SW 1271 (cell line): Measurements from ENCODE around the gene ZNF664.

Source experiments
- DNase-seq, 2 experiments: peaks; one replicate each; lab custom pipeline; 2025; lab: John Stamatoyannopoulos, UW

The ZNF664 gene

GRCh38 chr12:123972457-123973401 lies at the start of gene ZNF664, which contains the start of gene CCDC92:
TSS of gene ZNF664 (plus strand) at chr12:123973215. CDS start at chr12:124012145, 38,930 bp downstream.
TSS of gene CCDC92 (minus strand) at chr12:123972831. CDS start at chr12:123944305, 28,526 bp downstream.
- peak; percentile 72 to 88 for DNase-seq

GRCh38 chr12:123923927-123924326 lies 49.1 kb upstream of the ZNF664 start:
- DNase-seq = no peak

GRCh38 chr12:123924539-123924938 lies 48.5 kb upstream of the ZNF664 start:
- no peak for DNase-seq

DNA sequence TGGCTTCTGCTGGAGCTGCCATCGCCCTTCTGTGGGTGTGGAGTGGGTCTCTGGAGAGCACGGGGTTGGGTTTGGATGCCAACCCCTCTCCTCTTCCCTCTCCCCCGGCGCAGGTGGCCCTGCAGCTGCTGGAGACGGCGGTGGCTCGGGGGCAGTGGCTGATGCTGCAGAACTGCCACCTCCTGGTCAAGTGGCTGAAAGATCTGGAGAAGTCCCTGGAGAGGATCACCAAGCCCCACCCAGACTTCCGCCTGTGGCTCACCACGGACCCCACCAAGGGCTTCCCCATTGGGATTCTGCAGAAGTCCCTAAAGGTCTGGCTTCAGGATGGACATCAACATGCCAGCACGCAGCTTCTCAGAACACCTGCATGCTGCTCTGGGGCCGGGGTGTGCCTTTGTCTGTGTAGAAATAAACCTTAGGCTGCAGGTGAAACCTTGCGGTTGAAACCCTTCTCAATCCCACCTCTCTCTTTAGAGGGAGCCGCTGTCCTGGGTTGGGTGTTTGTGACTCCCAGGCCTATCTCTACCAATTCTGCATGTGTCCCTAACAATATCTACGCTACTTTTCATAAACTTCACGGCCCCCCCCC lies 44.6 kb upstream of the ZNF664 start:
- no peak for DNase-seq

DNA sequence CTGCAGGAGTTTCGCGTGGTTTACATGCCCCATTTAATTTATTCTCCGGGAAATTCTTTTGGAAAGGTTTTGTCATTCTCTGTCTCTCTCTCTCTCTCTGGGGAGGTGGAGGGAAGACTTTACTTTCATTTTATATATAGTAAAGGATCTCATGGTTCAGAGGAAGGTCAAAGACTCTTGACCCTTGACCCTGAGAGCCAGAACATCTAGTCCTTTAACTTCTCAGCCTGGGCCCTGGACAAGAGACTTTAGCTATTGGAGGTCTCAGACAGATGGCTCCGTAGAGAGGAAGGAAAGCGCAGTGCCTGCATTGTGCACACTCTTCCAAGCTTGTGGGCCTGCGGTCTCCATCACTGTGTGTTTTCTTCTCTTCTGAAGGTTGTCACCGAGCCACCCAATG lies 44.1 kb upstream of the ZNF664 start:
- no peak for DNase-seq

- DNase-seq = no peak
Measured at GRCh38 chr12:123929946-123930583, 43.0 kb upstream of the ZNF664 start.

GRCh38 chr12:123931686-123932321 lies 41.2 kb upstream of the ZNF664 start:
- no peak for DNase-seq

DNA sequence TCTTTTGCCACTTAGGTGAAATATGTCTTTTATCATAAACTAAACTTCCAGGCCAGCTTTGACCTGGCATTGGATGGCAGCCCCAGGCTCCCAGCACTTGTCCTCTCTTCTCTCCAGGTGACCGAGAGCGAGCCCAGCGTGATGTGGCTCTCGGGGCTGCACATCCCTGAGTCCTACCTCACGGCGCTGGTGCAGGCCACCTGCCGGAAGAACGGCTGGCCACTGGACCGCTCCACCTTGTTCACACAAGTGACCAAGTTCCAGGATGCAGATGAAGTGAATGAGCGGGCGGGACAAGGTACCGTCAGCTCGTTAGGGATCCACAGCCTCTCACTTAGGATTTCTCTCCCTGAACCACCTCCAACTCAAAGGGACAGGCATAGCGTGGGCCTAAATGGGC lies 39.8 kb upstream of the ZNF664 start:
- DNase-seq = no peak

DNA sequence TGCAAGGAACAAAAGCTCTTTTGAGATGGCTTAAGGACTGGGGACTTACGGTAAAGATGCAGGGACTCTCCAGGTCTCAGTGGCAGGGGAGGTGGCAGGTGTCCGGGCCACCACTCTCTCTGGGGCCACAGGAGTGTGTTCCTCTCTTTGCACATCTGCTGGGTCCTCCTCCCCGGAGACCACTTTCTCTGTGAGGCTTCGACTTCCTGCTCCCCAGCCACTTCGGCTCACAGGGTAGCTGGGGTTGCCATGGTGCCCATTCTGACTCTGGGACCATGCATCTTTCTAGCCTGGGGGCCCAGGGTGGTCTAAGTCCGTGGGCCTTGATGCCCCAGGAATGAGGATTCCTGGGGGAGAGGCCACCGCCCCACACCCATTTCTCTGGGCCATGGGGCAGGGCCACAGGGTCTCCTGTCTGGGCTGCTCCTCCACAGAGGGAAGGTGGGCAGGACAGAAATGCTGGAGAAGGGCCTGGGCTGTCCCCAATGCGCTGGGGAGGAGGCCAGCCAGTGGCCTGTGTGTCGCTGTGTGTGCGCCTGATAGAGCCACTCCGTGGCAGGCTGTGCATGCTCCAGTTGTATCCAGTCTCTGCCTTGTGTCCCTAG lies 38.9 kb upstream of the ZNF664 start:
- DNase-seq = no peak

GRCh38 chr12:123934829-123935228 lies 38.2 kb upstream of the ZNF664 start:
- no peak for DNase-seq

DNA sequence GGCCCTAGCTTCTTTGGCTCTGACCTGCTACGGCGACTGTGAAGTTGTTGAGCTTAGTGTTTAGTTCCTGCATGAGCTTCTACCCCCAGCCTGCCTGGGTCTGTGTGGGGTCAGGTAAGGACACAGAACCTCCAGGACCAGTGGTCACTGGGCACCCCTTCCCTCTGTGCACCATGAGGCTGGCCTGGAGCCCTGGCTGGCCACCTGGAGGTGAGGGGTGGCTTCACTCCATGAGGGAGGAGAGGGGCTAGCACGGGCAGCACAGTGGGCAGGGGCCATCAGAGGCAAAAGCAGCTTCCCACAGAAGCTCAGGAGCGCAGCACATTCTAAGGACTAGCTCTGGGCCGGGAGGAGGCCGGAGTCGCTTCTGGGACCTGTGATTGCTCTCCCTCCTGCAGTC lies 37.1 kb upstream of the ZNF664 start:
- DNase-seq = no peak

- no peak for DNase-seq
Measured at GRCh38 chr12:123936471-123936870, 36.5 kb upstream of the ZNF664 start.

GRCh38 chr12:123936956-123937706 lies 35.9 kb upstream of the ZNF664 start:
- no peak for DNase-seq

- DNase-seq = no peak
Measured at GRCh38 chr12:123937707-123938591, 35.1 kb upstream of the ZNF664 start.

DNA sequence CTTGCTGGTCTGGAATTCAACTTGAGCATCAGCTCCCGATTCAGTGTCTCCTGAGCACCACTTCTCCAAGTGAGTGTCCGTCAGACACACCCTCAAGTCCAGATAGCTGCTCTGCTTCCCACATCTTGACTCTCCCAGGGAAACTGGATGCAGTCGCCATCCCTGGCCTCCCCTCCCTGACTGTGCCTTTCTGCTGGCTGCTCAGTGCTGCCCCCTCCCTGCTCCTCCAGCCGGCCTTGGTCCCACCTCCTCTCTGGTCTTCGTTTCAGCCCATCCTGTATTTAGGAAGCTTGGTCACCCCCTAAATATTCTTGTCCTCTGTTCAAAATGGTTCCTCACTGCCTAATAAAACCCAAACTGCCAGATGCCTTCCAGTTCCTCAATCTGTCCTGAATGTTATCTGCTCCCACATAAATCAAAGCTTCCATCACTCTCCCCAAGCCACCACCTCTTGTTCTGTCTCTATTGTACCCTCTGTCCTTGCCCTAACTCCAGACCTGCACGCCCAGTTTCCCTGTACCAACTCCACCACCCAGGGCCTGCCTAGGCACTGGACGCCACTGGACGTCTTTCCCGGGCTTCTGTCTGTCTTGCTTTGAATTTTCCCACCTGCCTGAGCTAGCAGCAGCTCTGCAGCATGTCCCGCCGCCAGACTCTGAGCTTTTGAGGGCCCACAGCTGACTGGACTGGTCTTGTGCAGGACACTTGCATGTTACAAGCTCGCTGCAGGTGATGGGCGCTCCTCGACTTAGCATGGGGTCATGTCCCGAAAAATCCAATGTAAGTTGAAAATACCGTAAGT lies 34.1 kb upstream of the ZNF664 start:
- DNase-seq = no peak

DNA sequence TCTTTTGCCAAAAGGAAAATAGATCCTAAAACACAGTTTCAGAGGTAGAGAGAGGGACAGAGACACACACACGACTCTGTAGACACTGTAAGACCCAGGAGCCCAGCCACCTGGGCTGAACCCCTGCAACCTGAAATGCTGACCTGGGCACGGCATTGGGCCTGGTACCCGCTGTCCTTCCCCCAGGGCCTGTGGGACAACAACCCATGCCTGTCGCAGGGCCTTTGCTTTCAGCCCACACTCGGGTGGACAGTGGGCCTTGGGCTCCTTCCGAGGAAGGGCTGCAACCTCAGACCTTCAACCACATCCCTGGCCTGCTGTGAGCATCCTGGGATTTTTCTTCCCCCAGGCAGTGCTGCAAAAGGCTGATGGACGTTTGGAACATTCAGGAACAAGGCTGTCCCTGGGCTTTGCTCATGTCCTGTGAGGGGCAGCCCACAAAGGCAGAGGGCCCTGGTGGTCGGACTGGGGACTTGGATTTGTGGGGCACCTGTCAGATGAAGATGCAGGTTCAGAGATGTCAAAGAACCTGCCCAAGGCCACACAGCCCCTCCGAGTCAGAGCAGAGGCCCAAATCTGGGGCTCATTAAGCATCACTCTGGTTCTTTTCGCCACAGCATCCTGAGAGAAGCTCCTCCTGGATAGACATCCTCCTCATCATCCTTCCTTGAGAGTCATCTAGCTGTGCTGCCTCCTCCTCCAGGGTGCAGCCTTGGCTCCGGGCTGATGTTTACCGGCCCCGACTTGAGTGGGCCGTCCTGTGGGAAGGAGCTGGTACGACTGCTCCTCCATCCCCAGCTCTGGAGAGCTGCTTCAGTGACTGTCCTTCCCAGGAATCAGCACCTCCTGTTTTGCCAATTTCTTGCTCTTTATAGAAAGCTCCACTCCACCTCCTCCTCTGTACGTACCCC lies 33.0 kb upstream of the ZNF664 start:
- no peak for DNase-seq

DNA sequence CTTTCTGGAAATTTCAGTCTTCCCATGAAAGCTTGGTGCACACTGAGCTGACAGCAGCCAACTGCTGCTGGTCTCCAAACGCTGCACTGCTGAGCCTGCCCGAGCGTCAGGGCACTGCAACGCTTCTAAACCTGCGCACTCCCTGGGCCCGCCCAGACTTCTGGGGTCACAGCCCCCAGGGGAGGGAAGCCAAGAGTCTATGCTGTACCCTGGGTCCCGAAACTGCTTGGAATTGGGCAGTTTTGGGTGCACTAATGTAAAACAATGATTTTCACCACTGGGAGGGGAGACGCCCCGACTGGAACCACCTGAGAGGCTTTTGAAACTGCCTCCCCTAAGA lies 32.4 kb upstream of the ZNF664 start:
- DNase-seq = no peak

GRCh38 chr12:123941000-123941399 lies 32.0 kb upstream of the ZNF664 start:
- DNase-seq = no peak
